GM23338 (cell line): ENCODE measurements around the gene MAST4. TPM values are rescaled to one million over a fixed set of nuclear protein-coding genes. Genes with fewer than 3 reads are reported as not detected.

Experiments used
- ATAC-seq: fragments of 200-7000 bp; cut with Tn5 transposase; 3 replicates; pipeline ENCODE4 v1.9.1; 2020
- DNase-seq: peaks from one replicate; pipeline ENCODE4 v3.0.0-alpha.2; 2015; ENCODE audit warnings: low spot score
- H2AFZ ChIP-seq: fragments of 200-600 bp; sonication (generic); 2 replicates; pipeline ENCODE4 v1.8.0; 2016; ENCODE audit warnings: antibody characterized with exemption, mild to moderate bottlenecking, moderate library complexity
- H3F3A ChIP-seq: fragments of 200-600 bp; sonication (generic); replicated peaks from 2 replicates; pipeline ENCODE4 v1.8.0; 2017; ENCODE audit warnings: antibody characterized with exemption, mixed run types, low read depth
- H3K27ac ChIP-seq: fragments of 200-600 bp; sonication (generic); 2 replicates; pipeline ENCODE4 v1.6.1; 2016; ENCODE audit warnings: low read depth
- H3K27me3 ChIP-seq: fragments of 200-600 bp; sonication (generic); 2 replicates; pipeline ENCODE4 v1.8.0; 2016; ENCODE audit warnings: mild to moderate bottlenecking, mixed run types, moderate library complexity; ENCODE audit not compliant: insufficient read depth
- H3K36me3 ChIP-seq: fragments of 200-600 bp; sonication (generic); 2 replicates; pipeline ENCODE4 v1.8.0; 2016; ENCODE audit warnings: mild to moderate bottlenecking; ENCODE audit not compliant: insufficient read depth
- H3K4me1 ChIP-seq: fragments of 200-600 bp; sonication (generic); 2 replicates; pipeline ENCODE4 v1.8.0; 2016; ENCODE audit warnings: mild to moderate bottlenecking, moderate library complexity; ENCODE audit not compliant: insufficient read depth
- H3K4me2 ChIP-seq: fragments of 200-600 bp; sonication (generic); 2 replicates; pipeline ENCODE4 v1.7.1; 2017; ENCODE audit warnings: mixed run types
- H3K4me3 ChIP-seq: fragments of 200-600 bp; sonication (generic); 2 replicates; pipeline ENCODE4 v1.6.1; 2016; ENCODE audit warnings: mixed run types
- H3K79me2 ChIP-seq: fragments of 200-600 bp; sonication (generic); replicated peaks from 2 replicates; pipeline ENCODE4 v1.8.0; 2017; ENCODE audit warnings: mild to moderate bottlenecking; ENCODE audit not compliant: insufficient read depth
- H3K9me2 ChIP-seq: fragments of 200-600 bp; sonication (generic); 2 replicates; pipeline ENCODE4 v1.8.0; 2017; ENCODE audit not compliant: insufficient read depth
- H4K20me1 ChIP-seq: fragments of 200-600 bp; sonication (generic); replicated peaks from 2 replicates; pipeline ENCODE4 v1.8.0; 2017; ENCODE audit warnings: mild to moderate bottlenecking; ENCODE audit not compliant: insufficient read depth
- H3K27ac Mint-ChIP-seq: 2 replicates; pipeline ENCODE4 v1.8.0; 2020; ENCODE audit warnings: inconsistent platforms, mild to moderate bottlenecking, moderate library complexity, mixed read lengths
- H3K27me3 Mint-ChIP-seq: 3 replicates; pipeline ENCODE4 v1.8.0; 2022; ENCODE audit warnings: low read depth, mild to moderate bottlenecking, moderate library complexity, mixed read lengths, inconsistent platforms; ENCODE audit not compliant: insufficient read depth, poor library complexity
- H3K36me3 Mint-ChIP-seq: 3 replicates; pipeline ENCODE4 v1.8.0; 2021; ENCODE audit warnings: low read depth, mild to moderate bottlenecking, inconsistent platforms, moderate library complexity, mixed read lengths
- H3K4me1 Mint-ChIP-seq: 3 replicates; pipeline ENCODE4 v1.8.0; 2020; ENCODE audit warnings: mild to moderate bottlenecking, inconsistent platforms, mixed read lengths
- H3K4me3 Mint-ChIP-seq: 3 replicates; pipeline ENCODE4 v1.8.0; 2021; ENCODE audit warnings: moderate library complexity, mild to moderate bottlenecking, inconsistent platforms, mixed read lengths
- H3K9me3 Mint-ChIP-seq: 3 replicates; pipeline ENCODE4 v1.8.0; 2020; ENCODE audit warnings: moderate library complexity, mild to moderate bottlenecking, inconsistent platforms, mixed read lengths
- CREB1 ChIP-seq: fragments of 250-450 bp; sonication (Bioruptor Pico); IDR thresholded peaks from 2 replicates; pipeline ENCODE4 v1.5.0; 2020; ENCODE audit warnings: low read depth, mild to moderate bottlenecking, moderate library complexity
- CTCF ChIP-seq, 2 experiments: fragments of 200-600 bp in 1 of 2; sonication (generic) in 1 of 2; conservative IDR thresholded peaks; 2 replicates each; pipeline versions ENCODE4 v1.5.1 to v1.6.1; 2016 to 2017; ENCODE audit warnings: antibody characterized with exemption in 2 of 2, low read depth in 2 of 2, mild to moderate bottlenecking in 2 of 2, moderate library complexity in 1 of 2
- ETS1 ChIP-seq: IDR thresholded peaks from 2 replicates; pipeline ENCODE4 v1.6.1; 2016; ENCODE audit warnings: antibody characterized with exemption
- EZH2 ChIP-seq: fragments of 200-600 bp; sonication (generic); IDR thresholded peaks from one replicate; pipeline ENCODE4 v1.8.0; 2017; ENCODE audit warnings: antibody characterized with exemption, mild to moderate bottlenecking, low read depth; ENCODE audit not compliant: unreplicated experiment
- EZH2phosphoT487 ChIP-seq: fragments of 200-600 bp; sonication (generic); IDR thresholded peaks from one replicate; pipeline ENCODE4 v1.8.1; 2018; ENCODE audit warnings: antibody characterized with exemption; ENCODE audit not compliant: unreplicated experiment
- JUNB ChIP-seq: IDR thresholded peaks from one replicate; pipeline ENCODE4 v1.6.1; 2016; ENCODE audit warnings: antibody characterized with exemption; ENCODE audit not compliant: unreplicated experiment
- NANOG ChIP-seq: IDR thresholded peaks from 2 replicates; pipeline ENCODE4 v1.6.1; 2016; ENCODE audit warnings: antibody characterized with exemption, borderline replicate concordance
- POLR2AphosphoS5 ChIP-seq: IDR thresholded peaks from 2 replicates; pipeline ENCODE4 v1.6.1; 2016; ENCODE audit warnings: antibody characterized with exemption, low read depth
- STAT1 ChIP-seq: IDR thresholded peaks from one replicate; pipeline ENCODE4 v1.6.1; 2016; ENCODE audit warnings: antibody characterized with exemption; ENCODE audit not compliant: unreplicated experiment
- ZNF114 ChIP-seq: fragments of 250-450 bp; sonication (Bioruptor Pico); IDR thresholded peaks from 2 replicates; pipeline ENCODE4 v1.5.0; 2020; ENCODE audit warnings: mild to moderate bottlenecking, moderate library complexity
- ZNF331 ChIP-seq: fragments of 250-450 bp; sonication (Bioruptor Pico); IDR thresholded peaks from 2 replicates; pipeline ENCODE4 v1.5.0; 2020; ENCODE audit warnings: low read depth, mild to moderate bottlenecking, moderate library complexity
- ZNF462 ChIP-seq: fragments of 250-450 bp; sonication (Bioruptor Pico); IDR thresholded peaks from 2 replicates; pipeline ENCODE4 v1.5.0; 2020; ENCODE audit warnings: mild to moderate bottlenecking, moderate library complexity
- polyA plus RNA-seq: library from polyadenylated mRNA; unstranded; fragments of >200 nt; fragmentation: Nextera tagmentation; extraction: Ambion mirVana; gene quantifications from 2 replicates; pipeline ENCODE4 v1.2.1, GENCODE V29; 2016
- total RNA-seq: library from RNA; depleted of rRNA; stranded (reverse); fragments of >200 nt; shearing (Covaris generic); gene quantifications from 2 replicates; pipeline ENCODE4 v1.2.3, GENCODE V29; 2014
- TF ChIP-seq, protein P1 (sequence below): IDR thresholded peaks from one replicate; pipeline ENCODE4 v1.6.1; 2018; ENCODE audit warnings: antibody characterized with exemption; ENCODE audit not compliant: unreplicated experiment

Gene MAST4
- total and polyA plus RNA-seq, 2 experiments from 2014 or later: 3.6 to 8.5 TPM

GRCh38 chr5:66652818-66653217, 56.6 kb downstream of the MAST4 start:
- Histone ChIP-seq H4K20me1 (no peaks in the 10 kb centered on the region), H3F3A (no peaks in the 10 kb centered on the region), H3K27me3 (no peaks in the 10 kb centered on the region), H2AFZ (no peak overlapping the region), H3K79me2 (no peaks in the 10 kb centered on the region), H3K4me2 (no peak overlapping the region), H3K4me1 (peaks cover 15% of the 10 kb centered on the region), H3K4me3 (no peak overlapping the region), H3K27ac (no peak overlapping the region), H3K36me3 (no peaks in the 10 kb centered on the region), H3K9me2 (no peaks in the 10 kb centered on the region)
- Mint-ChIP-seq H3K9me3 (peaks cover 10% of the 10 kb centered on the region), H3K27me3 (peaks cover 2% of the 10 kb centered on the region), H3K27ac (no peak overlapping the region), H3K36me3 (peaks cover 5% of the 10 kb centered on the region), H3K4me1 (peaks cover 17% of the 10 kb centered on the region), H3K4me3 (no peak overlapping the region)
- no peak for ATAC-seq
- TF ChIP-seq STAT1 (no peak), ZNF114 (CRISPR knock-in tag) (no peak), ETS1 (no peak), POLR2AphosphoS5 (no peak), EZH2 (no peak), CREB1 (no peak), ZNF462 (CRISPR knock-in tag) (no peak), JUNB (no peak), CTCF (conservative IDR thresholded peaks at IDR 0.05; ENCODE audit: low read depth in 2 of 2) (no peak), ZNF331 (CRISPR knock-in tag) (no peak), NANOG (no peak), EZH2phosphoT487 (no peak)
- TF ChIP-seq, protein P1, sequence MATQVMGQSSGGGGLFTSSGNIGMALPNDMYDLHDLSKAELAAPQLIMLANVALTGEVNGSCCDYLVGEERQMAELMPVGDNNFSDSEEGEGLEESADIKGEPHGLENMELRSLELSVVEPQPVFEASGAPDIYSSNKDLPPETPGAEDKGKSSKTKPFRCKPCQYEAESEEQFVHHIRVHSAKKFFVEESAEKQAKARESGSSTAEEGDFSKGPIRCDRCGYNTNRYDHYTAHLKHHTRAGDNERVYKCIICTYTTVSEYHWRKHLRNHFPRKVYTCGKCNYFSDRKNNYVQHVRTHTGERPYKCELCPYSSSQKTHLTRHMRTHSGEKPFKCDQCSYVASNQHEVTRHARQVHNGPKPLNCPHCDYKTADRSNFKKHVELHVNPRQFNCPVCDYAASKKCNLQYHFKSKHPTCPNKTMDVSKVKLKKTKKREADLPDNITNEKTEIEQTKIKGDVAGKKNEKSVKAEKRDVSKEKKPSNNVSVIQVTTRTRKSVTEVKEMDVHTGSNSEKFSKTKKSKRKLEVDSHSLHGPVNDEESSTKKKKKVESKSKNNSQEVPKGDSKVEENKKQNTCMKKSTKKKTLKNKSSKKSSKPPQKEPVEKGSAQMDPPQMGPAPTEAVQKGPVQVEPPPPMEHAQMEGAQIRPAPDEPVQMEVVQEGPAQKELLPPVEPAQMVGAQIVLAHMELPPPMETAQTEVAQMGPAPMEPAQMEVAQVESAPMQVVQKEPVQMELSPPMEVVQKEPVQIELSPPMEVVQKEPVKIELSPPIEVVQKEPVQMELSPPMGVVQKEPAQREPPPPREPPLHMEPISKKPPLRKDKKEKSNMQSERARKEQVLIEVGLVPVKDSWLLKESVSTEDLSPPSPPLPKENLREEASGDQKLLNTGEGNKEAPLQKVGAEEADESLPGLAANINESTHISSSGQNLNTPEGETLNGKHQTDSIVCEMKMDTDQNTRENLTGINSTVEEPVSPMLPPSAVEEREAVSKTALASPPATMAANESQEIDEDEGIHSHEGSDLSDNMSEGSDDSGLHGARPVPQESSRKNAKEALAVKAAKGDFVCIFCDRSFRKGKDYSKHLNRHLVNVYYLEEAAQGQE: no peak
- DNase-seq: no peak
